Measurements from ENCODE around the gene USHBP1.

GRCh38 chr19:17309198-17309964 is 44.8 kb upstream of the USHBP1 start, which contains the start of gene DDA1:
- TF ChIP-seq CTCF (IDR thresholded peaks at IDR 0.05; ENCODE audit: insufficient read depth, low read length, poor library complexity, severe bottlenecking), result no peak
- no peak for TF ChIP-seq EZH2phosphoT487 (conservative IDR thresholded peaks at IDR 0.05; ENCODE audit: low read length)
